Neural cell (in vitro differentiated cells): Measurements from ENCODE around the gene CD6.

Source experiments
- EP300 ChIP-seq: fragments of 450-650 bp; conservative IDR thresholded peaks from 2 replicates; pipeline ENCODE4 v1.6.1; 2014; ENCODE audit warnings: antibody characterized with exemption, mild to moderate bottlenecking, moderate library complexity; ENCODE audit not compliant: poor library complexity, severe bottlenecking
- EZH2 ChIP-seq: fragments of 200-600, 300-800 bp; shearing (Covaris generic), sonication (generic); IDR thresholded peaks from 2 replicates; pipeline ENCODE4 v1.6.1; 2014; ENCODE audit warnings: antibody characterized with exemption, low read length, borderline replicate concordance, mild to moderate bottlenecking; ENCODE audit not compliant: insufficient read depth, poor library complexity, severe bottlenecking
- MXI1 ChIP-seq: fragments of 450-650 bp; conservative IDR thresholded peaks from 2 replicates; pipeline ENCODE4 v1.6.1; 2014; ENCODE audit warnings: antibody characterized with exemption, mild to moderate bottlenecking; ENCODE audit not compliant: poor library complexity, severe bottlenecking
- POLR2AphosphoS5 ChIP-seq: IDR thresholded peaks from 2 replicates; pipeline ENCODE4 v1.6.1; 2012
- SMC3 ChIP-seq: fragments of 450-650 bp; conservative IDR thresholded peaks from 2 replicates; pipeline ENCODE4 v1.6.1; 2014; ENCODE audit warnings: antibody characterized with exemption, mild to moderate bottlenecking, moderate library complexity; ENCODE audit not compliant: poor library complexity
- TF ChIP-seq, protein P1 (sequence below): fragments of 450-650 bp; IDR thresholded peaks from 2 replicates; pipeline ENCODE4 v1.5.1; 2014; ENCODE audit warnings: antibody characterized with exemption, mild to moderate bottlenecking, moderate library complexity; ENCODE audit not compliant: poor library complexity, severe bottlenecking
- TF ChIP-seq, protein P2 (sequence below): IDR thresholded peaks from 2 replicates; pipeline ENCODE4 v1.6.1; 2012; ENCODE audit warnings: borderline replicate concordance

DNA sequence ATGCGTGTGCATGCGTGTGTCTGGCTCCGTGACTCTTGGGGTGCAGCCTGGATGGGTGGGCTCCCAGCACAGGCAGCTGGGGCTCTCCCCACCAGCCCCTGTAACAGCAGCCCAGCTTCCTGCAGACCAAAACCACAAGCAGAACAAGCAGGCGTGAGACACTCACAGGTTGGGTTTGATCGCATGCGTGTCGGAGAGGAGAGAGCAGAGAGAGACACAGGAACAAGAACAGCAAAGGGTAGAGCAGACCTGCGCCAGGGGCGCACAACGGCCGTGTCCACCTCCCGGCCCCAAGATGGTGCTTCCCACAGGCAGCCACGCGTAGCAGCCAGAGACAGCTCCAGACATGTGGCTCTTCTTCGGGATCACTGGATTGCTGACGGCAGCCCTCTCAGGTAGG is at the start of gene CD6:
- TF ChIP-seq SMC3 (no peak), EZH2 (no peak), POLR2AphosphoS5 (no peak), EP300 (no peak), MXI1 (no peak)
- TF ChIP-seq, protein P1, sequence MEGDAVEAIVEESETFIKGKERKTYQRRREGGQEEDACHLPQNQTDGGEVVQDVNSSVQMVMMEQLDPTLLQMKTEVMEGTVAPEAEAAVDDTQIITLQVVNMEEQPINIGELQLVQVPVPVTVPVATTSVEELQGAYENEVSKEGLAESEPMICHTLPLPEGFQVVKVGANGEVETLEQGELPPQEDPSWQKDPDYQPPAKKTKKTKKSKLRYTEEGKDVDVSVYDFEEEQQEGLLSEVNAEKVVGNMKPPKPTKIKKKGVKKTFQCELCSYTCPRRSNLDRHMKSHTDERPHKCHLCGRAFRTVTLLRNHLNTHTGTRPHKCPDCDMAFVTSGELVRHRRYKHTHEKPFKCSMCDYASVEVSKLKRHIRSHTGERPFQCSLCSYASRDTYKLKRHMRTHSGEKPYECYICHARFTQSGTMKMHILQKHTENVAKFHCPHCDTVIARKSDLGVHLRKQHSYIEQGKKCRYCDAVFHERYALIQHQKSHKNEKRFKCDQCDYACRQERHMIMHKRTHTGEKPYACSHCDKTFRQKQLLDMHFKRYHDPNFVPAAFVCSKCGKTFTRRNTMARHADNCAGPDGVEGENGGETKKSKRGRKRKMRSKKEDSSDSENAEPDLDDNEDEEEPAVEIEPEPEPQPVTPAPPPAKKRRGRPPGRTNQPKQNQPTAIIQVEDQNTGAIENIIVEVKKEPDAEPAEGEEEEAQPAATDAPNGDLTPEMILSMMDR, result no peak
- TF ChIP-seq, protein P2, sequence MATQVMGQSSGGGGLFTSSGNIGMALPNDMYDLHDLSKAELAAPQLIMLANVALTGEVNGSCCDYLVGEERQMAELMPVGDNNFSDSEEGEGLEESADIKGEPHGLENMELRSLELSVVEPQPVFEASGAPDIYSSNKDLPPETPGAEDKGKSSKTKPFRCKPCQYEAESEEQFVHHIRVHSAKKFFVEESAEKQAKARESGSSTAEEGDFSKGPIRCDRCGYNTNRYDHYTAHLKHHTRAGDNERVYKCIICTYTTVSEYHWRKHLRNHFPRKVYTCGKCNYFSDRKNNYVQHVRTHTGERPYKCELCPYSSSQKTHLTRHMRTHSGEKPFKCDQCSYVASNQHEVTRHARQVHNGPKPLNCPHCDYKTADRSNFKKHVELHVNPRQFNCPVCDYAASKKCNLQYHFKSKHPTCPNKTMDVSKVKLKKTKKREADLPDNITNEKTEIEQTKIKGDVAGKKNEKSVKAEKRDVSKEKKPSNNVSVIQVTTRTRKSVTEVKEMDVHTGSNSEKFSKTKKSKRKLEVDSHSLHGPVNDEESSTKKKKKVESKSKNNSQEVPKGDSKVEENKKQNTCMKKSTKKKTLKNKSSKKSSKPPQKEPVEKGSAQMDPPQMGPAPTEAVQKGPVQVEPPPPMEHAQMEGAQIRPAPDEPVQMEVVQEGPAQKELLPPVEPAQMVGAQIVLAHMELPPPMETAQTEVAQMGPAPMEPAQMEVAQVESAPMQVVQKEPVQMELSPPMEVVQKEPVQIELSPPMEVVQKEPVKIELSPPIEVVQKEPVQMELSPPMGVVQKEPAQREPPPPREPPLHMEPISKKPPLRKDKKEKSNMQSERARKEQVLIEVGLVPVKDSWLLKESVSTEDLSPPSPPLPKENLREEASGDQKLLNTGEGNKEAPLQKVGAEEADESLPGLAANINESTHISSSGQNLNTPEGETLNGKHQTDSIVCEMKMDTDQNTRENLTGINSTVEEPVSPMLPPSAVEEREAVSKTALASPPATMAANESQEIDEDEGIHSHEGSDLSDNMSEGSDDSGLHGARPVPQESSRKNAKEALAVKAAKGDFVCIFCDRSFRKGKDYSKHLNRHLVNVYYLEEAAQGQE, result no peak
